ENCODE results near the gene IFI27. TPM values are rescaled to one million over a fixed set of nuclear protein-coding genes. Genes with fewer than 3 reads are reported as not detected.

The IFI27 gene
- total and polyA plus RNA-seq, 9 of the 15 experiments (the other 6 are each of a cell fraction or from before 2014, with no cell fraction given): 0.19 to 3.4 (median 1.4) TPM; not detected in 1

DNA sequence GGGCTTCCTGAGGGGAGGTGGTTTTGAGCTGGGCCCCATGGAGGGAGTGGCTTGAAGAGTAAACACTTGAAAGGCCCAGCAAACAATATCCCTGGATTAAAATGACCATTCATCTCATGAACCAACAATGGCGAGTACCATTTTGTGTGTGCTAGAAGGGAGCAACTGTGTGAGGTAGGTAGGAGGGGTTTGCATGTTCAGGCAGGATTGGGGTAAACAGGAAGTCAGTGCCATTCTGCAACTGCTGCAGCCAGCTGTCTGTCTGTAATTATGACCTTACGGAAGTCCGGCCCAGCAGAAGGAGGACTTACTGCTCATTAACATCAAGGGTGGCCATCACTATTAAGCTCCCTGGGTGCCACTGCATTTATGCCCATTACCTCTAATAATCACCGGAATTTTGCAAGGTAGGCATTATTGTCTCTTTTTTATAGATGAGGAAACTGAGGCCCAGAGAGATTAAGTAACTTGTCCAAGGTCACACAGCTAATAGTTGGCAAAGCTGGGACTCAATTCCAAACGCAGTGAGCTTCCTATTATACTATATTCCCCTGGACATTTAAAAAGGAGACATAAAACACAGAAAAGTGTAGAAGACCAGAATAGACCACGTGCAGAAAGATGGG, 35.5 kb downstream of the IFI27 start (continued):
- TF ChIP-seq REST (IDR thresholded peaks at IDR 0.05; ENCODE audit: borderline replicate concordance) (no peak), REST (CRISPR knock-in tag; IDR thresholded peaks at IDR 0.05; ENCODE audit: low read depth) (no peak), MAFG (tag; conservative IDR thresholded peaks at IDR 0.05) (peak; percentile 48; the same call in 1 of the 2 replicates), NR1H2 (CRISPR knock-in tag; IDR thresholded peaks at IDR 0.05) (no peak), ZNF316 (IDR thresholded peaks at IDR 0.05) (peak; percentile 71), THAP7 (CRISPR knock-in tag; IDR thresholded peaks at IDR 0.05) (no peak), ZNF133 (CRISPR knock-in tag; IDR thresholded peaks at IDR 0.05) (no peak), HNRNPL (IDR thresholded peaks at IDR 0.05; ENCODE audit: low read depth, low read length) (no peak), C11orf30 (IDR thresholded peaks at IDR 0.05; ENCODE audit: low read depth) (peak; percentile 54), MAFK (IDR thresholded peaks at IDR 0.05; ENCODE audit: low read length) (peak; percentile 71), NRF1 (conservative IDR thresholded peaks at IDR 0.05 in 1 of 2, IDR thresholded peaks at IDR 0.05 in 1 of 2) (no peak), RBFOX2 (IDR thresholded peaks at IDR 0.05; ENCODE audit: low read depth, low read length) (no peak), HDAC3 (IDR thresholded peaks at IDR 0.05; ENCODE audit: borderline replicate concordance, partially characterized antibody) (no peak), MCM5 (IDR thresholded peaks at IDR 0.05; ENCODE audit: low read depth) (no peak), TCF7 (IDR thresholded peaks at IDR 0.05; ENCODE audit: borderline replicate concordance) (no peak), FIP1L1 (IDR thresholded peaks at IDR 0.05; ENCODE audit: low read depth, low read length, poor library complexity, severe bottlenecking) (no peak), TSC22D4 (tag; IDR thresholded peaks at IDR 0.05) (no peak), ATF4 (CRISPR knock-in tag; IDR thresholded peaks at IDR 0.05) (no peak), WHSC1 (IDR thresholded peaks at IDR 0.05; ENCODE audit: low read length) (no peak)
- TF ChIP-seq, protein P1, sequence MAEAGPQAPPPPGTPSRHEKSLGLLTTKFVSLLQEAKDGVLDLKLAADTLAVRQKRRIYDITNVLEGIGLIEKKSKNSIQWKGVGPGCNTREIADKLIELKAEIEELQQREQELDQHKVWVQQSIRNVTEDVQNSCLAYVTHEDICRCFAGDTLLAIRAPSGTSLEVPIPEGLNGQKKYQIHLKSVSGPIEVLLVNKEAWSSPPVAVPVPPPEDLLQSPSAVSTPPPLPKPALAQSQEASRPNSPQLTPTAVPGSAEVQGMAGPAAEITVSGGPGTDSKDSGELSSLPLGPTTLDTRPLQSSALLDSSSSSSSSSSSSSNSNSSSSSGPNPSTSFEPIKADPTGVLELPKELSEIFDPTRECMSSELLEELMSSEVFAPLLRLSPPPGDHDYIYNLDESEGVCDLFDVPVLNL (CRISPR knock-in tag; IDR thresholded peaks at IDR 0.05; ENCODE audit: low read depth): no peak
